ENCODE measurements around the gene HTRA3. TPM values are rescaled to one million over a fixed set of nuclear protein-coding genes. Genes with fewer than 3 reads are reported as not detected.

HTRA3 gene
- total RNA-seq, 1 donor from 2014 or later, result 1.6 TPM

- H2AFZ ChIP-seq (replicated peaks), result no peak overlapping the region
- H3K4me1 Mint-ChIP-seq, result no peaks in the 10 kb centered on the region
- no peaks in the 10 kb centered on the region for H3K27me3 ChIP-seq
- H3K27ac Mint-ChIP-seq, result peak overlapping the region; percentile 33
- H3K9me3 Mint-ChIP-seq, result peaks cover 5% of the 10 kb centered on the region
- H3K9me3 ChIP-seq (ENCODE audit: low read depth), result no peaks in the 10 kb centered on the region
- H3F3A ChIP-seq (ENCODE audit: low read depth), result no peaks in the 10 kb centered on the region
- H4K20me1 ChIP-seq (ENCODE audit: low read depth), result no peaks in the 10 kb centered on the region
- no peak for TF ChIP-seq EZH2phosphoT487 (IDR thresholded peaks at IDR 0.05)
- no peak for TF ChIP-seq EZH2 (IDR thresholded peaks at IDR 0.05)
- TF ChIP-seq, protein P1, sequence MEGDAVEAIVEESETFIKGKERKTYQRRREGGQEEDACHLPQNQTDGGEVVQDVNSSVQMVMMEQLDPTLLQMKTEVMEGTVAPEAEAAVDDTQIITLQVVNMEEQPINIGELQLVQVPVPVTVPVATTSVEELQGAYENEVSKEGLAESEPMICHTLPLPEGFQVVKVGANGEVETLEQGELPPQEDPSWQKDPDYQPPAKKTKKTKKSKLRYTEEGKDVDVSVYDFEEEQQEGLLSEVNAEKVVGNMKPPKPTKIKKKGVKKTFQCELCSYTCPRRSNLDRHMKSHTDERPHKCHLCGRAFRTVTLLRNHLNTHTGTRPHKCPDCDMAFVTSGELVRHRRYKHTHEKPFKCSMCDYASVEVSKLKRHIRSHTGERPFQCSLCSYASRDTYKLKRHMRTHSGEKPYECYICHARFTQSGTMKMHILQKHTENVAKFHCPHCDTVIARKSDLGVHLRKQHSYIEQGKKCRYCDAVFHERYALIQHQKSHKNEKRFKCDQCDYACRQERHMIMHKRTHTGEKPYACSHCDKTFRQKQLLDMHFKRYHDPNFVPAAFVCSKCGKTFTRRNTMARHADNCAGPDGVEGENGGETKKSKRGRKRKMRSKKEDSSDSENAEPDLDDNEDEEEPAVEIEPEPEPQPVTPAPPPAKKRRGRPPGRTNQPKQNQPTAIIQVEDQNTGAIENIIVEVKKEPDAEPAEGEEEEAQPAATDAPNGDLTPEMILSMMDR (IDR thresholded peaks at IDR 0.05), result no peak
- no peaks in the 10 kb centered on the region for H3K79me2 ChIP-seq (ENCODE audit: low read depth)
- H3K36me3 ChIP-seq, result no peaks in the 10 kb centered on the region
- H3K27ac ChIP-seq, result no peak overlapping the region
- peaks cover 8% of the 10 kb centered on the region for H3K27me3 Mint-ChIP-seq (ENCODE audit: insufficient read depth, low read depth)
- no peak overlapping the region for H3K4me3 ChIP-seq
- H3K36me3 Mint-ChIP-seq, result no peaks in the 10 kb centered on the region
- no peaks in the 10 kb centered on the region for H3K4me1 ChIP-seq
- no peak overlapping the region for H3K4me2 ChIP-seq
- H3K9ac ChIP-seq, result no peak overlapping the region
- H3K4me3 Mint-ChIP-seq, result no peak overlapping the region
- DNase-seq (ENCODE audit: low spot score), result no peak
Measured at GRCh38 chr4:8291701-8292477, 22.3 kb downstream of the HTRA3 start.

DNA sequence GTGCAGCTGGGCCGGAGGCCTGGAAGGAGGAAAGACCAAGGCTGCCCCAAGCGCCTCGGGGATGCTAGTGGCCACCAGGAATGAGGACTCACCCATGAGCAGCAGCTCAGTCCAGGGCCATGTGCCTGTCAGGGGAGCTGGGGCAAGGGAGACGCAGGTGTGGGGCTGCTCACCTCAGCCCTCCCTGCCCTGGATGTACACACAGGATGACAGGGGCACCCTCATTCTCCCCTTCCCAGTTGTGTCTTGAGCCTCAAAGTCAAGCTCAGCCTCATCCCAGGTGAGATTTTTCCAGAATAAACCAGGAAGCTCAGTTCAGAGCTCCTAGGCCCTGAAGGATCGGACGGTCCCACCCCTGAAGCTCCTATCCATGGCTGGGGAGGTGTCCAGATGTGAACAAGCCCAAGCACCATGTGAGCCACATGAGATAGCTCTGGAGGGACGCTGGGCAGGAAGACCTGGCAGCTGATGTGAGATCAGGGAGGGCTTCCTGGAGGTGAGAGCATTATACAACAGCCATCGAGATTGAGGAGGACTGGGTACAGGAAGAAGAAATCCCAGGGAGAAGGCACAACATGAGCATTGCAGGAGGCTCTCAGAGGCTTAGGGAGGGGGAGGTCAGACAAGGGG, 23.0 kb downstream of the HTRA3 start:
- H3K36me3 ChIP-seq, result no peaks in the 10 kb centered on the region
- TF ChIP-seq, protein P1 (IDR thresholded peaks at IDR 0.05), result no peak
- TF ChIP-seq EZH2 (IDR thresholded peaks at IDR 0.05) (no peak), EZH2phosphoT487 (IDR thresholded peaks at IDR 0.05) (no peak)
- Mint-ChIP-seq H3K9me3 (peaks cover 5% of the 10 kb centered on the region), H3K4me1 (no peaks in the 10 kb centered on the region), H3K36me3 (no peaks in the 10 kb centered on the region), H3K27ac (no peak overlapping the region), H3K27me3 (ENCODE audit: insufficient read depth, low read depth) (peaks cover 8% of the 10 kb centered on the region), H3K4me3 (no peak overlapping the region)
- no peaks in the 10 kb centered on the region for H3K27me3 ChIP-seq
- no peak overlapping the region for H2AFZ ChIP-seq (replicated peaks)
- H3F3A ChIP-seq (ENCODE audit: low read depth), result no peaks in the 10 kb centered on the region
- H3K9me3 ChIP-seq (ENCODE audit: low read depth), result no peaks in the 10 kb centered on the region
- no peaks in the 10 kb centered on the region for H4K20me1 ChIP-seq (ENCODE audit: low read depth)
- no peak overlapping the region for H3K4me2 ChIP-seq
- no peaks in the 10 kb centered on the region for H3K79me2 ChIP-seq (ENCODE audit: low read depth)
- DNase-seq (ENCODE audit: low spot score), result no peak
- no peak overlapping the region for H3K9ac ChIP-seq
- no peak overlapping the region for H3K27ac ChIP-seq
- no peak overlapping the region for H3K4me3 ChIP-seq
- H3K4me1 ChIP-seq, result no peaks in the 10 kb centered on the region

DNA sequence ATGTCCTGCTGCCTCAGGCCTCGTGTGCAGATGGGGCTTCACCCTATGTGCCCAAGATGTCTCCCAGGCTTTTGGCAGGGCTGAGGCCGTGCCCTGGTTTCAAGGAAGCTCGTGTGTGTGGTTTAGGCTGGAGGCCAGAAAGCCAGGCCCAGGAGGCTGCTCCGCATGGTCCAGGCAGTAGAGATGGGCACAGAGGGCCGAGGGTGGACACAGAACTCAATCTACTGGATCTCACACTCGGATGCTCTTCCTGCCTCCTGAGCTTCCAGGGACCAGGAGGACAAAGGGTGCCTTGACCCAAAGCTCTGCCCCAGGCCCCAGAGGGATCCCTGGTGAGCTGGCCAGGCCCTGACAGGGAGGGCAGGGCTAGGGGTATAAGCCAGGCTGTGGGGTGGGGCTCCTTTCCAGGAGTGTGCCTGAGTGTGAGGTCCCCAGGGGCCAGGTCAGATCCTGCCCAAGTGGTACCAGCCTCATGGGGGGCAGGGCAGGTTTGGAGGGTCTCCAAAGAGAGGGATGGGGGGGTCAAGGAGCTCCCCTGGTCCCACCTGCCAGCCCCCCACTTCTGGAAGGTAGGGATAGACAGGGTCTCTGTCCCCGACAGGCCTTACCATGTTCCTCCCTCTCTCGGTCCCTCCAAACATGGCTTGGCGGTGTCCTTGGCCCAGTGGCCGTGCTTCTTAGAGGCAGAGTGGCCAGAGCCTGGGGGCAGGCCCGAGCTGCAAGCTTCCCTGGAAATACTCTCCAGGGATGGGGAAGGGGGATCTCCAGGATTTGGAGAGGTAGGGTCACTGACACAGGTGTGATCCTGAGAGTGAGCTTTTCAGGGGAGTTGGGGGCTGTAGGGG, 23.8 kb downstream of the HTRA3 start:
- TF ChIP-seq EZH2 (IDR thresholded peaks at IDR 0.05) (no peak), EZH2phosphoT487 (IDR thresholded peaks at IDR 0.05) (no peak)
- TF ChIP-seq, protein P1 (IDR thresholded peaks at IDR 0.05), result no peak
- H3K36me3 Mint-ChIP-seq, result no peaks in the 10 kb centered on the region
- H3K4me1 Mint-ChIP-seq, result no peaks in the 10 kb centered on the region
- no peak overlapping the region for H3K27ac Mint-ChIP-seq
- Histone ChIP-seq H3K36me3 (no peaks in the 10 kb centered on the region), H3K4me2 (no peak overlapping the region), H3K4me3 (no peak overlapping the region), H3K27ac (no peak overlapping the region), H3K79me2 (ENCODE audit: low read depth) (no peaks in the 10 kb centered on the region), H3K9me3 (ENCODE audit: low read depth) (no peaks in the 10 kb centered on the region), H3K9ac (no peak overlapping the region), H2AFZ (replicated peaks) (no peak overlapping the region), H3K4me1 (no peaks in the 10 kb centered on the region), H4K20me1 (ENCODE audit: low read depth) (no peaks in the 10 kb centered on the region), H3F3A (ENCODE audit: low read depth) (no peaks in the 10 kb centered on the region), H3K27me3 (no peaks in the 10 kb centered on the region)
- DNase-seq (ENCODE audit: low spot score), result no peak
- peaks cover 8% of the 10 kb centered on the region for H3K27me3 Mint-ChIP-seq (ENCODE audit: insufficient read depth, low read depth)
- H3K4me3 Mint-ChIP-seq, result no peak overlapping the region
- H3K9me3 Mint-ChIP-seq, result peaks cover 5% of the 10 kb centered on the region

All from neural progenitor cell (in vitro differentiated cells).